ENCODE measurements around the gene PROSER2.

The PROSER2 gene

GRCh38 chr10:11822809-11823121 lies 391 bp upstream of the PROSER2 start:
- Mint-ChIP-seq H3K9me3 (peaks cover 3% of the 10 kb centered on the region), H3K36me3 (no peaks in the 10 kb centered on the region), H3K4me1 (peaks cover 7% of the 10 kb centered on the region), H3K4me3 (peak overlapping the region; percentile 53), H3K27ac (no peak overlapping the region), H3K27me3 (peaks cover 44% of the 10 kb centered on the region)
- no peak for ATAC-seq

- ATAC-seq = no peak
- peaks cover 7% of the 10 kb centered on the region for H3K4me1 Mint-ChIP-seq
- H3K36me3 Mint-ChIP-seq = no peaks in the 10 kb centered on the region
- peaks cover 3% of the 10 kb centered on the region for H3K9me3 Mint-ChIP-seq
- peaks cover 56% of the 10 kb centered on the region for H3K27me3 Mint-ChIP-seq
- no peak overlapping the region for H3K27ac Mint-ChIP-seq
- H3K4me3 Mint-ChIP-seq = peak overlapping the region; percentile 20
Observed at GRCh38 chr10:11823989-11824346, 812 bp downstream of the PROSER2 start.

GRCh38 chr10:11824376-11824775 lies 1.2 kb downstream of the PROSER2 start:
- H3K27ac Mint-ChIP-seq = no peak overlapping the region
- H3K27me3 Mint-ChIP-seq = peaks cover 57% of the 10 kb centered on the region
- peaks cover 3% of the 10 kb centered on the region for H3K9me3 Mint-ChIP-seq
- H3K4me1 Mint-ChIP-seq = peaks cover 7% of the 10 kb centered on the region
- no peaks in the 10 kb centered on the region for H3K36me3 Mint-ChIP-seq
- no peak for ATAC-seq
- no peak overlapping the region for H3K4me3 Mint-ChIP-seq

GRCh38 chr10:11824825-11825224 lies 1.7 kb downstream of the PROSER2 start:
- Mint-ChIP-seq H3K27ac (no peak overlapping the region), H3K4me1 (peaks cover 3% of the 10 kb centered on the region), H3K36me3 (no peaks in the 10 kb centered on the region), H3K27me3 (peaks cover 53% of the 10 kb centered on the region), H3K9me3 (peaks cover 3% of the 10 kb centered on the region), H3K4me3 (no peak overlapping the region)
- no peak for ATAC-seq

- H3K9me3 Mint-ChIP-seq = peaks cover 3% of the 10 kb centered on the region
- no peaks in the 10 kb centered on the region for H3K36me3 Mint-ChIP-seq
- no peak for ATAC-seq
- H3K27ac Mint-ChIP-seq = no peak overlapping the region
- peaks cover 57% of the 10 kb centered on the region for H3K27me3 Mint-ChIP-seq
- H3K4me3 Mint-ChIP-seq = no peak overlapping the region
- H3K4me1 Mint-ChIP-seq = no peaks in the 10 kb centered on the region
Observed at GRCh38 chr10:11825796-11826414, 2.7 kb downstream of the PROSER2 start.

- peaks cover 60% of the 10 kb centered on the region for H3K27me3 Mint-ChIP-seq
- no peak for ATAC-seq
- H3K27ac Mint-ChIP-seq = no peak overlapping the region
- no peaks in the 10 kb centered on the region for H3K4me1 Mint-ChIP-seq
- H3K9me3 Mint-ChIP-seq = peaks cover 3% of the 10 kb centered on the region
- H3K36me3 Mint-ChIP-seq = no peaks in the 10 kb centered on the region
- no peak overlapping the region for H3K4me3 Mint-ChIP-seq
Observed at GRCh38 chr10:11827006-11827405, 3.9 kb downstream of the PROSER2 start.

GRCh38 chr10:11827414-11827813 lies 4.3 kb downstream of the PROSER2 start:
- H3K27me3 Mint-ChIP-seq = peaks cover 60% of the 10 kb centered on the region
- H3K9me3 Mint-ChIP-seq = peaks cover 3% of the 10 kb centered on the region
- H3K4me1 Mint-ChIP-seq = no peaks in the 10 kb centered on the region
- no peak overlapping the region for H3K27ac Mint-ChIP-seq
- no peaks in the 10 kb centered on the region for H3K36me3 Mint-ChIP-seq
- no peak for ATAC-seq
- no peak overlapping the region for H3K4me3 Mint-ChIP-seq

- Mint-ChIP-seq H3K27ac (no peak overlapping the region), H3K27me3 (peaks cover 64% of the 10 kb centered on the region), H3K4me3 (no peak overlapping the region), H3K9me3 (peaks cover 3% of the 10 kb centered on the region), H3K4me1 (no peaks in the 10 kb centered on the region), H3K36me3 (no peaks in the 10 kb centered on the region)
- ATAC-seq = no peak
Observed at GRCh38 chr10:11828682-11829284, 5.6 kb downstream of the PROSER2 start.

- Mint-ChIP-seq H3K36me3 (no peaks in the 10 kb centered on the region), H3K27me3 (peaks cover 54% of the 10 kb centered on the region), H3K4me1 (peaks cover 5% of the 10 kb centered on the region), H3K27ac (no peak overlapping the region), H3K4me3 (no peak overlapping the region), H3K9me3 (peaks cover 2% of the 10 kb centered on the region)
- ATAC-seq = no peak
Observed at GRCh38 chr10:11830836-11831519, 7.8 kb downstream of the PROSER2 start.

- no peaks in the 10 kb centered on the region for H3K9me3 Mint-ChIP-seq
- ATAC-seq = no peak
- H3K4me1 Mint-ChIP-seq = peaks cover 5% of the 10 kb centered on the region
- no peak overlapping the region for H3K4me3 Mint-ChIP-seq
- no peak overlapping the region for H3K27ac Mint-ChIP-seq
- peaks cover 49% of the 10 kb centered on the region for H3K27me3 Mint-ChIP-seq
- no peaks in the 10 kb centered on the region for H3K36me3 Mint-ChIP-seq
Observed at GRCh38 chr10:11831520-11831951, 8.4 kb downstream of the PROSER2 start.

- H3K27ac Mint-ChIP-seq = no peak overlapping the region
Observed at GRCh38 chr10:11832042-11832441, 8.9 kb downstream of the PROSER2 start.

GRCh38 chr10:11835061-11835460 lies 11.9 kb downstream of the PROSER2 start:
- ATAC-seq = no peak
- H3K36me3 Mint-ChIP-seq = no peaks in the 10 kb centered on the region
- no peaks in the 10 kb centered on the region for H3K9me3 Mint-ChIP-seq
- peaks cover 40% of the 10 kb centered on the region for H3K27me3 Mint-ChIP-seq
- peaks cover 20% of the 10 kb centered on the region for H3K4me1 Mint-ChIP-seq
- no peak overlapping the region for H3K27ac Mint-ChIP-seq
- H3K4me3 Mint-ChIP-seq = no peak overlapping the region

More at GRCh38 chr10:11832042-11832441, 8.9 kb downstream of the PROSER2 start:
- H3K4me1 Mint-ChIP-seq = peaks cover 9% of the 10 kb centered on the region
- ATAC-seq = no peak
- H3K27me3 Mint-ChIP-seq = peaks cover 54% of the 10 kb centered on the region
- H3K36me3 Mint-ChIP-seq = no peaks in the 10 kb centered on the region
- H3K4me3 Mint-ChIP-seq = no peak overlapping the region
- no peaks in the 10 kb centered on the region for H3K9me3 Mint-ChIP-seq

- Mint-ChIP-seq H3K27ac (no peak overlapping the region), H3K27me3 (peaks cover 36% of the 10 kb centered on the region), H3K9me3 (no peaks in the 10 kb centered on the region), H3K4me1 (peaks cover 20% of the 10 kb centered on the region), H3K4me3 (no peak overlapping the region), H3K36me3 (no peaks in the 10 kb centered on the region)
- ATAC-seq = no peak
Observed at GRCh38 chr10:11835704-11836103, 12.5 kb downstream of the PROSER2 start.

GRCh38 chr10:11837372-11838161 lies 14.4 kb downstream of the PROSER2 start:
- ATAC-seq = no peak
- H3K27me3 Mint-ChIP-seq = peaks cover 30% of the 10 kb centered on the region
- H3K9me3 Mint-ChIP-seq = no peaks in the 10 kb centered on the region
- H3K36me3 Mint-ChIP-seq = no peaks in the 10 kb centered on the region
- H3K4me1 Mint-ChIP-seq = peaks cover 20% of the 10 kb centered on the region
- peak overlapping the region; percentile 18 for H3K4me3 Mint-ChIP-seq
- H3K27ac Mint-ChIP-seq = no peak overlapping the region

GRCh38 chr10:11838298-11838852 lies 15.2 kb downstream of the PROSER2 start:
- Mint-ChIP-seq H3K36me3 (no peaks in the 10 kb centered on the region), H3K27ac (no peak overlapping the region), H3K4me3 (no peak overlapping the region), H3K27me3 (peaks cover 29% of the 10 kb centered on the region), H3K9me3 (no peaks in the 10 kb centered on the region), H3K4me1 (peaks cover 20% of the 10 kb centered on the region)
- ATAC-seq = no peak
